ENCODE measurements around the gene STAM.
"Not testable (repeated sequence)": the region's sequence is repeated elsewhere in the genome, so short reads cannot be mapped to it uniquely, and the experiment has no call there.

STAM gene

DNA sequence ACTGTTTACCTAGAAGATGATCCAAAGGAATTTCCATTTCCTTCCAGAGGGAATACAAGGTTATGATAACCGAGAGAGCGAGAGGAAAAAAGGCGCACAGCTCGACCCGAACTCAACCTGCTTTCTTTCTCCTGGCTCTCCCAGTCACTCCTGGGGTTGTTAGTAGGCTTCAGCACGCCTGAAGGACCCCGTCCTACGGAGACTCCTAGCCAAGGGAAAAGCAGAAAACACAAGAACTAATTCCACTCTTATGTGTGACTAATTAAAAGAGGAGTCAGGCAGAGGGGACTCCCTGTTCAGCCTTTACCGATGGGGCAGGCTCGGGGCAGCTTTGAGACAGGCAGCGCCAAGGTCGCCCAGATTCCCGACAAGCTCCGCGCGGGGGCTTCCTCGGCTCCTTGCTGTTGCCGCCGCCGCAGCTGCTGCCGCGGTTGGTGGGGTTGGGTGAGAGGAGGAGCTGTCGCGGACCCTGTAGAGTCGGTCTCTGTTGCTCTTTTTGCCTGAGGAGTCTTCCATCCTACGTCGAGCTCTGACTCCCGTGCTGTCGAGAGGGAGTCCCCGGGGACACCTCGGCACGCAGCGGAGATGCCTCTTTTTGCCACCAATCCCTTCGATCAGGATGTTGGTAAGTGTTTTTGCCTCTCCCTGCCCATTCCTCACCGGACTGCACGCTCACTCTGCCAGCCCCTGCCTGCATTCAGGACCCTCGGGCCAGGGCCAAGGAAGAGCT, at the start of gene STAM:
Gene STAM, plus strand, starts transcription at position 397 of the 730 bp plus-strand sequence. Its CDS starts 189 bp downstream, at position 586.
- peak; percentile 89 to 100 (median 92) for DNase-seq

DNA sequence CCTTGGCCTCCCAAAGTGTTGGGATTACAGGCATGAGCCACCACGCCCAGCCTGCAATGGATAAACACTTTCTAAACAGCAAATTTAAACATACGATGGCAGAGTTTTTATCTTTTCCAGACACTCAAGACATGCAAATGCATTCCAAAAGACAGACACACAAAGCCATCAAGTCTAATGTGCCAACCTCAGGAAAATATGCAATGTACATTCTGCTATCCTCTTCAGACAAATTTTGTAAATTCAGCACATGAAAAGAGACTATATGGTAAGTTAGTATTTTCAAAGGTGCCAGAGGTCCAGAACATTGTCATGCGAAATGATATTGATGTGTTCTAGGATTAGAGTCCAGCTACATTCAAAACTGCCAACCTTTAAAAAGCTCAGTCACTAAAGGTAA, 46.6 kb upstream of the STAM start:
- no peak for DNase-seq

DNA sequence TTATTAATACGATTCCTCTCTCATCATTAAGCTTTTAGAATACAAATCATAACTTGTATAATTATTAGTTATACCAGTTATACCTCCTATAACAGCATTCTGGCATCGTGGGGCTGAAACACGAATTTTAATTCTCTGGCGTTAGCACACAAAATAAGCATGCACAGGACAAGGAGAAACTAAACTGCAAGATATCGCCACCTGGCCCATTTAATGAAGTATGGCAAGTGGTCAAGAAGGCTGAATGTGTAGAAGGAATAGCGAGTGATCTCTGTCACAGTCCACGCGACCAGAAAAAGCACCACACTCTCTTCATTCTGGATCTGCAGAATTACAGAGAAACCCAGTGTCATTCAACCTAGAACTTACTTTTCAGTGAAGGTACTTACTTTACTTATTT, 44.9 kb upstream of the STAM start:
- no peak for DNase-seq

DNA sequence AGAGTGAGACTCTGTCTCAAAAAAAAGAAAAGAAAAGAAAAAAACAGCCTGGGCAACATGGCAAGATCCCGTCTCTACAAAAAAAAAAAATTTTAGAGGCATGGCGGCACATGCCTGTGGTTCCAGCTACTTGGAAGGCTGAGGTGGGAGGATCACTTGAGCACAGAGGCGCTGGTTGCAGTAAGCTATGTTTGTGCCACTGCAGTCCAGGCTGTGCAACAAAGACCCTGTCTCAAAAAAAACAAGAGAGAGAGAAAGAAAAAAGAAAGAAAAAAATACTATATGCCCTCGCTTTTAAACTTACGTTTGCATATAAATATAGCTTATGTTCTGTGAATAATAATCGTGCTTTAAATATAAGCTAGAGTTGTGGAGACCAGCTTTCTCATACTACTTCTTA, 38.0 kb upstream of the STAM start:
- no peak for DNase-seq

DNA sequence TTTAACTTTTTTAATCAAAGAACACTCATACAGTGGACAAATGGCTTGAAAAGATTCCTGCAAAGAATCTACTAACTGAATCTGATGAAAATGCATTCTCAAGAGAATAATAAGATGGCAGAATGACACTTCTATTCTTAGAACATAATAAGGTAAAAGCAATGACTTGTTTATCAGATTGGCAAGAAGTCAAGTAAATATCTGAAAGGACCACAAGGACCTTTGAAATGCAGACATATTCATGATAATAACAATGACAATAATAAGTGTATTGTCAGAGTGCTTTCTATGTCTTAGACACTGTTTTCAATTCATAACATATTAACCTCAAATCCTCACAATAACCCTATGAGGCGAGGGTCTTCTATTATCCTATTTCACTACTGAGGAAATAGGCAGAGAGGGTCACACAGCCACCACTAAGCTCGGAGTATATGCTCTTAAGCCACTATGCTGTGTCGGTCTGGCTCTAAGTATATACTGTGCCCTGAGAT, 37.4 kb upstream of the STAM start:
- DNase-seq, result no peak

DNA sequence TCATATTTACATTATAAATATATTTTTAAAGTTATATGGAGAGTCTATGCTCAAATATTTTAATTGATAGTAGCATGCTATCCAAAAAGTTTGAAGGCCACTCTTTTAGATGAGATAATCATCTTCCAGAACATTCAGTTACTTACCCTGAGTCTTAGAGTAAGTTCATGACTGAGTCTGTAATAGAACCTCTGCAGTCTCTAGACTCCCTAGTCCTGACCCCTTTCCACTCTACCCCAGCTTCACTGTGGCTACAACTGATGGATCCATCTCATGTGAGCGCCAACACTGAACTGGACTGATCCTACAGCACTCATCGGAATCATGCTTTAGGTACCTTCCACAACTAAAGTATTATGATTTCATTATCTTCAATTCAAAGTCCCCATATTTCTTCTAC, 36.9 kb upstream of the STAM start:
- no peak for DNase-seq

DNA sequence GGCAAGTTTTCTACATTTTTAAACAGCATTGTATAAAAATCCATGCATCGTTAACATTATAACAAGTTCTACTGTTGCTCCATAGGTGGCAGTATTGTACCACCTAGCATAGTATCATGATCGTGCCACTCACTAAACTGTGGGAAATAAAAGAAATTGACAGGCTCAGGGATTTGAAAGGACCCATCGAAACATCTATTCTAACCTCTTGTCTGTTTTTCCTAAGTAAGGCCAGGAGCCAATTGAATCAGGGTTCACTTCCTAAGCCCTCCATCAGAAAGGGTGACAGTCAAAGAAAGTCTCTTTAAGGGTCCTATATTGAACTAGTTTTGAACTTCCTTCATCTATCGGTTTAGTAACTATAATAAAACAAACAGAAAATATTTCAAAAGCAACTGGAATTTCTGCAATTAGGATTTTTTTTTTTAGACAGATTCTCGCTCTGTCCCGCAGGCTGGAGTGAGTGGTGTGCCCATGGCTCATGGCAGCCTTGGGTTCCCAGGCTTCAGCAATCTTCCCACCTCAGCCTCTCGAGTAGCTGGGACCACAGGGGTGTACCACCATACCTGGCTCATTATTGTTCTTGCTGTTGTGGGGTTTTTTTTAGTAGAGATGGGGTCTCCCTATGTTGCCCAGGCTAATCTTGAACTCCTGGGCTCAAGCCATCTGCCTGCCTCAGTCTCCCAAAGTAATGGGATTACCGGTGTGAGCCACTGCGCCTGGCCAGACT, 36.2 kb upstream of the STAM start:
- DNase-seq, result no peak

DNA sequence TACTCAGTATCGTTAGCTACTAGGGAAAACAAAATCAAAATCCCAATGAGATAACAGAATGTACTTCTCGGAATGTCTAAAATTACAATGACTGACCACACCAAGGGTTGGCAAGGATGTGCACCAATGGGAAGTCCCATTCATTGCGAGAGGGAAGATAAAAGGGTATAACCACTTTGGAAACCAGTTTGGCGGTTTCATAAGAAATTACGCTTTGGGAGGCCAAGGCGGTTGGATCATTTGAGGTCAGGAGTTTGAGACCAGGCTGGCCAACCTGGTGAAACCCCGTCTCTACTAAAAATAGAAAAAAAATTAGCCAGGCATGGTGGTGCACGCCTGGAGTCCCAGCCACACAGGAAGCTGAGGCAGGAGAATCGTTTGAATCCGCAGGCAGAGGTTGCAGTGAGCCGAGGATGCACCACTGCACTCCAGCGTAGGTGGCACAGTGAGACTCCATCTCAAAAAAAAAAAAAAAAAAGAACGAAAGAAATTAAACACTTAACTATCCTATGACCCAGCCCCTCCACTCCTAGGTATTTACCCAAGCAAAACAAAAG, 34.4 kb upstream of the STAM start:
- no peak for DNase-seq

DNA sequence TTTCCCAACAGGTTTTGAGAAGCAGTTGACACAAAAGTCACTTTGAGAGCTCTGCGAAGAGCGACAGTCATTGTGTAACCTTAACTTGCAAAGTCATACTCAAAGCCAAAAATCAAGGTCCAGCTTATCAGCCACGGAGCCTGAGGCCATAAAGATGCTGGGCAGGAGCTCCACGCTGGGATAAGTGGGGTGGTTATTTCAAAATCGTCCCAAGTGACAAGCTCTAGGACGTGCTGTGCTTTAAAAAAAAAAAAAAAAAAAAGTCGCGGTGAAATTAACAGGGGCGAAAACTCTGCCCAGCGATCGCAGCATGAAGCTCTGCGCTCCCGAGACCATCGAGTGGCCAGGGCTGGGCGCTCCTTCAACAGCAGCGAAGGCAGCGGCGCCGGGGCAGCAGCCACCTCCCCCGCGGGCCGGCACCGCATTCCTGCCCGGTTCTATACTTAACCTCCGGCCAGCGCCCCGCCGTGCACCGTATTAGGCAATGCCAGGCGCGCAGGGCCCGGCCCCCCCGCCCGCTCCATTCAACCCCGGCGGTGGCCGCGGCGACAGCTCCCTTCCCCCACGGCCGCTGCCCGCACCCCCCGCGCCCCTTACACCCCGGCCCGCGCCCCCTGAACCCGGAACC, 27.4 kb upstream of the STAM start:
- peak in 2 of 4 experiments; percentile 6 to 11 for DNase-seq

DNA sequence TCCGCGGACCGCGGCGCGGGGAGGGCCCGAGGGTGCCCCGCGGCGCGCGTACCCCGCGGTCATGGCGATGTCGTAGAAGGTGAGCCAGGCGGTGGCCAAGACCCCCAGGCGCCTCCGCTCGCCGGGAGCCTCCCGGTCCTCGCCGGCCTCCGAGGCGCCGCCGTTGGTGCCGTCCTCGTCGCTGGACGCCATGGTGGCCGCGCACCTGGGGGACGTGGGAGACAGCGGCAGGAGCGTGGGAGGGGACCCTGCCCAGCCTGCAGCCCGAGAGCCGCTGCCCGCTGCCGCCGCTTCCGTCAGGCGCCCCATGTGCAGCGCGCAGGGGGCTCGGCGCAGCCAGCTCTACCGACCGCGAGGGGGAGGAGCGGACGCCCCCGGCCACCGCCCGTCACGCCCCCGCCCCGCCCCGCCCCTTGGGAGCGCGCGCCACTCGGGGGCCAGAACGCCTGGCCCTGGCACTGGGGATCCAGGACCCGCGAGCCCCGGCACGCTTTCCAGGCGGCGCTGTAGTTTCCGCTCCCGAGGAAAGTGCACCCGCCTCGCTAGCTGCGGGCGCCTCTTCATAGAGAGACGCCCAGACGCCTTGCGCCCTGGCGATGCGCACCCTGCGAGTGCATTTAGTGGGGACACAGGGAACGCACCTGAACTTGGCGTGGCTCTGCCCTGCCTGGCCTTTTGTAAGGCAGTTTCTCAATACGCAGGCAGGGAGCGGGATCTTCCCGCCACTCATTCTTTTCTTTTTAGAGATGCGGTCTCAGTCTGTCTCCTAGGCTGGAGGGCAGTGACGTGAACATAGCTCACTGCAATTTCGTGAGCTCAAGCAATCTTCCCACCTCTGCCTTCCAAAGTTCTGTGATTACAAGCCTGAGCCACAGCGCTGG, 26.7 kb upstream of the STAM start, which contains the start of gene HACD1:
Gene HACD1, minus strand, starts transcription at position 344 of the 881 bp plus-strand sequence. Its CDS starts 35 bp downstream, at position 309.
- DNase-seq, result peak; percentile 17 to 34 (median 28)

DNA sequence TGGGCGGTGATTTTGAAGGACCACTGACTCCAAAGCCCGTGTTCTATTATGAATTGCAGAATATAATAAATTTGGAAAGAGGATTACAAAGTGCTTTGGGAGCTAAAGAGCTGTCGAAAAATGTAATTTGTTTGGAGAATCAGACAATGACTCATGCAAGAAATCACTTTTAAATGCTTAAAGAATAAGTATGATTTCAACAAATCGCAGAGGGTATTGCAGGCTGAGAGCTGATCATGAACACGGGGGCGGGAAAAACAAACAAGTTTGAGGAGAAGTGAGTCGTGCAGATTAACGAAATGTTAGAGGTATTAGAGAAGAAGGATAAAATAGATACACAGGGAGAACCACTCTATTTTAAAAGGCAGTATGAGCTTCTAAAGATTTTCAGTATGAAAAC, 21.9 kb upstream of the STAM start:
- no peak for DNase-seq

DNA sequence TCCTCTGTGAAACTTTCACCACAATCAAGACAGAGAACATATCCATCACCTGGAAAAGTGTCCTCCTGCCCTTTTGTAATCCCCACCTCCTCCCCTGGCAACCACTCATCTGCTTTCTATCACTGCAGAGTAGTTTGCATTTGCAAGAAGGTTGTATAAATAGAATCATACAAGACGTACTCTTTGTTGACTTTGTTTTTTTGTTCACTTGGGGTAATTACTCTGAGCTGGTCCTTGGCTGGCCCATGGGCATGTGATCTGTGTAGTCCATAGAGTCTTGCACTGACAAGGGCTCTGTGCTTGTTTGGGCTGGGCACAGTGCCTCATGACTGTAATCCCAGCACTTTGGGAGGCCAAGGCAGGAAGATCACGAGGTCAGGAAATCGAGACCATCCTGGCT, 19.0 kb upstream of the STAM start:
- DNase-seq, result no peak

DNA sequence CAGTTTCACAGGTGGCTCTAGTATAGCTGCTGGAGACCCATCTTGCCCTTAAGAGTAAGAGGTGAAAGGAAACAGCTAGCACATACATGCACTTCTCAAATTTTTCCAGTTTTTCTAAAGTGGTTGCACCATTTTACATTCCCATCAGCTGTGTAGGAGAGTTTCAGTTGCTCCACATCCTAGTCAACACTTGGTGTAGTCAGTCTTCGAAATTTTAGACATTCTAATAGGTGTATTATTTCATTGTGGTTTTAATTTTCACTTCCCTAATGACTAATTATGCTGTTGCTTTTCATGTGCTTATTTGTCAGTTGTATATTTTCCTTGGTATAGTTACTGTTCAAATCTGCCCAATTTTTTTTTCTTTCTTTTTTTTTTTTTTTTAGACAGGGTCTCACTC, 17.3 kb upstream of the STAM start:
- no peak for DNase-seq

DNA sequence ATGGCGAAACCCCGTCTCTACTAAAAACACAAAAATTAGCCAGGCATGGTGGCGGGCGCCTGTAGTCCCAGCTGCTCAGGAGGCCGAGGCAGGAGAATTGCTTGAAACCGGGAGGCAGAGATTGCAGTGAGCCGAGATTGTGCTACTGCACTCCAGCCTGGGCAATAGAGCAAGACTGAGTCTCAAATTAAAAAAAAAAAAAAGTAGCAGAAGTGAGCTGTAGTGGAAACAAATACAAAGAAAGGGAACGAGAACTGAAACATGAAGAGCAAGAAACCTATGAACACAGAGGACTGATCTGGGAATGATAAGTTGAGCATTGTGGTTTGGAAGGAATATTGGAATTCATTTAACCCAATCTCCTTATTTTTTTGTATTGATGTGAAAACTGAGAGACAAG, 11.4 kb upstream of the STAM start:
- DNase-seq, result not testable (repeated sequence)

DNA sequence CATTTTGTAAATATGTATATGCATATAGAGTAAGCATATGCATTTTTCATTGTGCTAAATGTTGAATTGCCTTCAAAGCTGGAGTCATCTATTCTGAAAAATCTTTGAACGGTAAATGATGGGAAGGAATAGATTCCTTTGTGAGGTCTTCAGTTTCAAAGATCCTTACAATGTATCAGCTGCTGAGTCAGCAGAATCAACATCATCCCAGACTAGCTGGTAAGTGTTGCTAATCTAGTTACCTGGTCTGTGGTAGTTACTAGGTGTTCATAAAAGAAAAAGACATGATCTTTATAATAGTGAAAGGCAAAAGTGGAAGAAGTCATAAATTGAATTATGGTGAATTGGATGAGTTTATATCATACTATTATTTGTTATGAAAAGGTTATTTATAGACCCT, 10.6 kb upstream of the STAM start:
- no peak for DNase-seq

DNA sequence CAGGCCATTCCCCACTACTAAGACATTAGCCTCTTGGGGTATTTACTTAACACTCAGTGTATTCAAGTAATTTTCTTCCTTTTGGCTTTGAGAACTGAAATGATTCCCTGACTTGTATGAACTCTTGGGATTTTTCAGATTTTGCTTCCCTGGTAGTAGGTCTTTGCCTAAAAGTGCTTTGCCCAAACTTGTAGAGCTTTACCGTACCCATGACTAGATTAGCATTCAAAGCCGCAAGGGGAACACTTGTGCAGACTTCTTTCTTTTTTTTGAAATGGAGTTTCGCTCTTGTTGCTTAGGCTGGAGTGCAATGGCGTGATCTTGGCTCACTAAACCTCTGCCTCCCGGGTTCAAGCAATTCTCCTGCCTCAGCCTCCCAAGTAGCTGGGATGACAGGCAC, 6.1 kb upstream of the STAM start:
- no peak for DNase-seq

DNA sequence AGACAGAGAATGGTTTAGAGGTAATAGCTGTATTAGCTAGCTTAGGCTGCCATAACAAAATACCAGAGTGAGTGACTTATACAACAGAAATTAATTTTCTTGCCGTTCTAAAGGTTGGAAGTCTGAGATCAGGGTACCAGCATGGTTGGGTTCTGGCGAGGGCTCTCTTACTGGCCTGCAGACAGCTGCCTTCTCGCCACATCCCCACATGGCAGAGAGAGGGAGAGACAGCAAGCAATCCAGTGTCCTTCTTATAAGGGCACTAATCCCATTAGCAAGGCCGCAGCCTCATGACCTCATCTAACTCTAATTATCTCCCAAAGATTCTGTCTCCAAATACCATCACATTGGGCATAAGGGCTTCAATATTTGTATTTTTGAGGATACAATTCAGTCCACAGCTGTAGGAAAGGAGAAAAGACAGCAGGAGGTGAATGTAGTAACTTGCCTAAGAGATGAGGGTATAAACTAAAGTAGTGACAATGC, 3.6 kb upstream of the STAM start:
- no peak for DNase-seq

DNA sequence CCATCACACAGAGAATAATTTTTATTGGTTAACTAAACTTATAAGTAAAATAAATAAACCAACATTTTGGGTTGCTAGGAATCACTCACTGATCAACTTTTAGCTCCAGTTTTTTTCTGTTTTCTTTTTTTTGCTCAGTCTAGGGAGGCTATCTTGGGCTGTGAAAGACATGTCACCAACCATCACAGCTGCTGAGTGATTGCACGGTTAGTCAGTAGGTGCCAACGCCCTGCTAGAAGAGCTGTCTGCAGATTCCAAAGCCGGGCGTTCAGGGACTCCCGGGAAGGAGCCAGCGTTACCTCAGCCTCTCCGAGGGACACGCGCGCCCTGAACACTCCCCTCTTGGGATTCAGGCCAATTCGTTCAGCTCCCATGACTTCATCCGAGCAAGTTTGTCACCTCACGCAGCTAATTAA, 604 bp upstream of the STAM start:
- peak in 1 of 4 experiments; percentile 28 for DNase-seq

DNA sequence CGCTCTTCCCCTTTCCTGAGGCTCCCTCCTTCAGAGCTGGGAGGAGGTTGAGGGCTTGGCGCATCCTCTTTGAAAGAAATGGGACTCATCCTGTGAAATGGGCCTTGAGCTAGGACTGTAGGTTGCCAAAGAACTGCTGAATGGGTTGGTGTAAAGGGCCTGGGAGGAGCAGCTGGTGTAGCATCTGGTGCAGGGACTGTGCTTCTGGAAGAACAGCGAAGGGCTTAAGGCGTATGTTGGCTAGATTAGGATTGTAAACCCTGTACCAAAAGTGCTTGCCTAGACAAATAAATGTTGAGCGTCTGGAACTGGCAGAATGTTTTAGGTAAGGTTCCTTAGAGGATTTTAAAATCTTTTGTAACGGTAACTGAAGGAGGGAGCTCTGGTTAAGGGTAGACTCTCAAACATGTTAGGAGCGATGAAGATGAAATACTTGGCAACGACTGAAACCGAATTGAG, 563 bp downstream of the STAM start:
- no peak for DNase-seq

DNA sequence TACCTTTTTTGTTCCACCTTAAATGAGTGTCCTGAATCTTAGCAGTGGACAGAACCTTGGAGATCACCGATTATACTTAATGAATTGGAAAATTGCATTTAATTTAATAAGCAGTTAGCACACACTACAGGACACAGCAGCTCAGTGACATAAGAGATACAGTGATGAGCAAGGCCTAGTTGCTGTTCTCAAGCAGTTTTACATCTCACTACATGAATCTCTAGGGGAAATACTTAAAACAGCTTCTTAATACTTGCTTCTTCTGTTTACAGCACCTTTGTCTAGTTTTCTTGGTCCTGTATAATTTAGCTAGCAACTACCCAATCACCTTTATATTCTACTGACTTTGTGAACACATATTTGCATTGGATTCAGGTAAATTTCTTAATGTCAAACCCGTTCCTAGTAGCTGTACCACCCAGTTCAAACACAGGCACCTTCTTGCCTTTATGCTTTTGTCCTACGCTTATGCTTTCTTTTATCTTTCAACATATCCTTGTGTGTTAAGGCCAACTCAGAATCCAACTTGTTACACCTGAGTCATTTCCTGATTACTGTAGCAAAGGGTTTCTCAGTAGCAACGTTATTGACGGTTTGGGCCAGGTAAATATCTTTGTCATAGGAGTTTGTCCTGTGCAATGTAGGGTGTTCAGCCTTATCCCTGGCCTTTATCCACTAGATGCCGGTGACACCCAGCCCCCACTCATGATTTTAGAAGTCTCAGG, 1.8 kb downstream of the STAM start:
- DNase-seq, result no peak

DNA sequence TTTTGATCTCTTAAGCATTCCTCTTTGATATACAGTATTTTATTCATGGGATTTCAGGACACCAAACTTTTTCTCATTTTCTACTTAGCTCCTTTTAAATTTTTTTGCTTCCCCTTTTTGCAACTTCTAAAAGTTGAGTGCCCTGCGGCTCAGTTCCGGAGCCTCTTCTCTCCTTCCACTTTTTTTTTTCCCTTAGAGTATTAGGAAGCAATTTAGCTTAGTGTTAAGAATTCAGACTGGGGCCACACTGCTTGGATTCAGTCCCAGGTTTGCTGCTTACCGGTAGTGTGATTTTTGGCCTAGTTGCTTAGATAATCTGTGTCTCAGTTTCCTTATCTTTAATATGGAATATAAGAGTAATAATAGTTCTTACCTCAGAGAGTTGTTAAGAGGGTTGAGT, 3.4 kb downstream of the STAM start:
- no peak for DNase-seq
